GM18858 (cell line): ENCODE data around the gene ZDHHC14.
"Not testable (repeated sequence)": the region's sequence is repeated elsewhere in the genome, so short reads cannot be mapped to it uniquely, and the experiment has no call there.

Source experiments
- ATAC-seq: cut with Tn5 transposase; IDR thresholded peaks from one replicate; pipeline ENCODE4 v1.9.1; 2021; ENCODE audit not compliant: unreplicated experiment

ZDHHC14 gene

DNA sequence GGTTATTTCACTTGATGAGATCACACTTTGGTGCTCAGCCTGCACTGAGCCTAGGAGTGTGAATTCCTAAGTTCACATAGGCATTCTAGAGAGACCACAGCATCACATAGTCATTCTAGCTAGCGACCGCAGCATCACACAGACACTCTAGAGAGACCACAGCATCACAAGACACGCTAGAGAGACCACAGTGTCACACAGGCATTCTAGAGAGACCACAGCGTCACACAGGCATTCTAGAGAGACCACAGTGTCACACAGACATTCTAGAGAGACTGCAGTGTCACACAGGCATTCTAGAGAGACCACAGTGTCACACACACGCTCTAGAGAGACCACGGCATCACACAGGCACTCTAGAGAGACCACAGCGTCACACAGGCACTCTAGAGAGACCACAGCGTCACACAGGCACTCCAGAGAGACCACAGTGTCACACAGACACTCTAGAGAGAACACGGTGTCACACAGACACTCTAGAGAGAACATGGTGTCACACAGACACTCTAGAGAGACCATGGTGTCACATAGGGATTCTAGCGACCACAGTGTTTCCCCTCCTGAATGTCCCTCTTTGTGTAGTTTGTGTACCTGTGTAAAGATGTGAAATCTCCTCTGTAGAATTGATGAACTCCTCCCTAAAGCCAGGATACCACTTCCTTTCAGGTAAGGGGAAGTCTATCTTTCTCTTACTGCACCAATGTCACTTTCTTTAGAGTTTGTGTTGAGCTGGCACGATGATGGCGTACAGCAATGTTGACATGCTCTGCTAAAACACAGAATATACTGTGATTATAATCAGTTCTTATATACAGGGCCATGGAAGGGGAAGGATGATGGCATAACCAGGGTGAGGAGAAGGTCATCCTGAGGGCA lies 169.4 kb downstream of the ZDHHC14 start:
- ATAC-seq = no peak

DNA sequence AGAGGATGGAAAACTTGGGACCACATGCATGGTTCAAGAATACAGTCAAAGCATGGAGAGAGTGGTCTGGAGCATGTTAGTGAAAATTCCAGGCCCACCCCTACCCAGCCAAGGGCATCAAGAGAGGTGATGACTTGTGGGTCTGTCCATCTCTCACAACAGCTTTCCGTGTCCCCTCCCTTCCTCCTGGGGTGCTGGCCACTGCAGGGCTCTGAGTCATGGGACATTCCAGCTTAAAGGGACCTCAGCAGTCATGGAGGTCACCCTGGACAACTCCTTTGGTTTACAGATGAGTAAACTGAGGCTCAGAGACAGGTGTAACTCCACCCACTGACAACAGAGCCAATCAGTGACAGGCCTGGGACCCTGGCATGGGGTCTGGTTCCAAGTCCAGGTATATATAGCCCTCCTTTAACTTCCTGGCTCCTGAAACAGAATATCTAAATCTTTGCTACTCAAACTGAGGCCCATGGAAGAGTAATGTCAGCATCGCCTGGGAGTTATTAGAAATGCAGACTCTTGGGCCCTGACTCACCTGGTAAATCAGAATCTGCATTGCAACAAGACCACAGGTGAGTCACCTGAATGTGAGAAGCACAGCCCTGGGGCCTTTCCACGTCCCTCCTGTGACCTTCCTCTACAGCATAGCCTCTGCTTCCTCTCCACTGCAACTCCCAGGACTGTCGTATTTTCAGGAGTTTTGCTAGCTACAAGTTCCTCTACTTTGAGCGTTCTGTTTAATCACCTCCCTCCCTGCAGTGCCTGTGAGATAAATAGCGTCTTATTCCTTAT lies 170.2 kb downstream of the ZDHHC14 start:
- no peak for ATAC-seq

DNA sequence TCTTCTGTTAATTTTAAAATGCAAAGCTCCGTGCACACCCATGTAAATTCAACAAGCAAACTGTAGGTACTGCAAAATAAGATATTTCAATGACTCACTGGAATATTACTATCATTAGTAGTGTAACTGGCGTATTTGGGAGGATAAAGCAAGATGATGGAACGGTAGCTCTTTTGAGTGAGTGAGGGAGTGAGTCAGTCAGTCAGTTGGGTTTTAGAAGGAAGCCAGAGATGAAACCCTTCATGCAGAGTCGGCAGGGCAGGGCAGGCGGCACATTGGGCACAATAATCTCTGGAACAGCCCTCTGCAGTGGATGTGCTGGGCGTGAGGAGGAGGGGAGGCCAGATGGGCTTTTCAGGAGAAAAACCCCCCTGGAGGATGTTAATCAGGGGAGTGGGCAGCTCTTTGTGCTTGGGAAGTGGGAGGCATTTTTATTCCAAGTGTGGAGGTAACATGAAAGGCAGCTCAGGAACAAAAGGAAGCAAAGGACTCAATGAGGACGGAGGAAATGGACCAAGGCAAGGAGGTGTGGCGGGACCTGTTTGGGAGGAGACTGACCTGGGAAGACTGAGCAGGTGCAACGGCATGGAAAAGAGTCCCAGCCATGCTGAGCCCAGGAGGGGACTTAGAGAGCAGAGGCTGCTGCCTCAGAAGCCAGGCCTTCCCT lies 171.2 kb downstream of the ZDHHC14 start:
- no peak for ATAC-seq

DNA sequence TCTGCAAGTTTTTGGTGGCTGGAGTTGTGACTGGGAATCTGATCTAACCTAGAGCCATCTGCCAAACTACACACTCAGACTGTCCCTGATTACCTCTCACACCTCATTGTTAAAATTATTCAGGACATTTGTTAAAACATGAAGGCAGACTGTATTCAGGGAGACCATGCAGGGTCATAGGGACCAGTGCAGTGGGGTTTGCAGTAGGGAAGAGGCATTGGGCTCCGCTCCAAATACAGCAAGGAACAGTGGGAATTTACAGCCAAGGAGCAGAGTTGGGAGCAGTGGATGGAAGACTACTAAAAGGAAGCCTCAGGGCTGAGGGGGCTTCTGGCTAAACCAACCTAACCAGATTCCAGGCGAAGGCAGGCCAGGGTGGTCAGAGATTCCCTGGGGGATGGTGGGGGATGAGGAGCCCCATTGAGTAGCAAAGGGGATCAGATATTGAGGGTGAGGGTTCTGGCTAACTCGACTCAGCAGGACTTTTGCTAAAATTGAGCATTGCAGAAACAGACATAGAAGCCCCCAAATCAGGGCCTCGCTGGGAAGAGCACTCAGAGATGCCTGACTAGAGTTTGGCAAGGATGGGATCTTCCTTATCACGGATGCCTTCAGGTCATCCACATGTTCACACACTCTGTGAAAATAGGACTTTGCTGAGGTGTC lies 172.0 kb downstream of the ZDHHC14 start:
- ATAC-seq = no peak

DNA sequence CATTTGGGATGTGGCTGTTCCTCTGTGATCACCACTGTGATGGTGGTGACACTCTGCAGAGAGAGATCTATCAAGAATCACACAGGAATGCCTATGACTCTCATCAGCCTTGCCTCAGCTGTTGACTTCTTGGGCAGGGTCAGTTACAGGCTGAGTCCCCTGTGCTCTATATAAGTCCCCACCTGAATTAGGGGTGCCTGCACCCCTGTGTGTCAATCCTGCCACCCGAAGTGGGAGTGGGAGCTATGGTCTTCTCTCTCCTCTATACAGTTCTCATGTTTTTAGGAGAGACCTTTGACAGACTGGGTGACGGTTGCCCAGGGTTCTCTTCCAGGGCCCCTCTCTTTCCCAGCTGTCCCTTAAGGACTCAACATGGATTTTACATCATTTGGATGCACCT lies 173.8 kb downstream of the ZDHHC14 start:
- no peak for ATAC-seq

DNA sequence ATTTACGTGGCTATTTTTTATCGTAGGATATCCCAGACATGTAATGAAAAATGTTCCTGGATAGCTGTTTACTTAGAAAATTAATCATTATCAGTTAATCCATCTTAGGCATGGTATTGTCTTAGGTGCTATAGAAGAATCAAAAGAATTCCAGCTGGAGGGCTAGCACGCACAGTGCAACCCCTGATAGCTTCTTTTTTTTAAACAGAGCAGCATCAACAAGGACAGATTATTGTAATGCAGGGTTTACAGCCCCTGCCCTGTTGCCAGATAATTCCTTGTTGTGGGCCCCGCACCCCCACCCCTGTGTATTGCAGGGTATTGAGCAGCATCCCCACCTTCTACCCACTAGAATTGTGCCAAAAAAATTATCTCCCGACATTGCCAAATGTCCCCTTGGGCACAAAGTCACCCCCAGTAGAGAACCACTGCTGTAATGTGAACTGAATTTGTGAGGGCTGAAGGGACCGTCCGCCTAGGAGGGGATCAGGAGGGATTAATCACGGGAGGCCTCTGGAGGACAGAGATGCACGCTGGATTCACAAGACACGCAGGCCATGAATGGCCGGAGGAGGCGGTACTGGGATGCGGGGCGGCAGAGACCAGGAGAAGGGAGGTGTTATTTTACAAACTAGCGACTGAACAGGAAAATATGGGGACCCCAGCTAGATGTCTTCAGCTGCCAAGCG lies 174.6 kb downstream of the ZDHHC14 start:
- no peak for ATAC-seq

DNA sequence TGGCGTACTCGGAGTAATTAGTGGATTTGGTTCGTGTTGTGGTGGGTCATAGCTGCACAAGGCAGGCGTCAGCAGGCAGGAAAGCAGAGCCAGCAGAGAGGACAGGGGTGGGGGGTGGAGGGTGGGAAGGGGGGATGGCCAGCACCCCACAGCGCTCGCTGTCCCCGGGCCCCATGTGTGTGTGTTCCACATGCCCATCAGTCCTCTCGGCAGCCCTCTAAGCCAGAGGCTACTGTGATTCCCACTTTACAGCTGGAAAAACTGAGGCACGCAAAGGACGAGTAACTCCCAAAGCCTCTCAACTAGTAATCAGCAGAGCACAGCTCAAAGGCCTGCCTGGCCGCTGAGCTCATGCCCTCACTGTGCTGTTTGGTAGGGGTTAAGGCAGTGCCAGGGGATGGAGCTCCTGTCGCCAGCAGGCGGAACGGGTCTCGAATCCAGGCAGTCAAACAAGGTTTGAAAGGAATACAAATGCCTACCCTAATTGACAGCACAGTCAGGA lies 175.2 kb downstream of the ZDHHC14 start:
- ATAC-seq = no peak

DNA sequence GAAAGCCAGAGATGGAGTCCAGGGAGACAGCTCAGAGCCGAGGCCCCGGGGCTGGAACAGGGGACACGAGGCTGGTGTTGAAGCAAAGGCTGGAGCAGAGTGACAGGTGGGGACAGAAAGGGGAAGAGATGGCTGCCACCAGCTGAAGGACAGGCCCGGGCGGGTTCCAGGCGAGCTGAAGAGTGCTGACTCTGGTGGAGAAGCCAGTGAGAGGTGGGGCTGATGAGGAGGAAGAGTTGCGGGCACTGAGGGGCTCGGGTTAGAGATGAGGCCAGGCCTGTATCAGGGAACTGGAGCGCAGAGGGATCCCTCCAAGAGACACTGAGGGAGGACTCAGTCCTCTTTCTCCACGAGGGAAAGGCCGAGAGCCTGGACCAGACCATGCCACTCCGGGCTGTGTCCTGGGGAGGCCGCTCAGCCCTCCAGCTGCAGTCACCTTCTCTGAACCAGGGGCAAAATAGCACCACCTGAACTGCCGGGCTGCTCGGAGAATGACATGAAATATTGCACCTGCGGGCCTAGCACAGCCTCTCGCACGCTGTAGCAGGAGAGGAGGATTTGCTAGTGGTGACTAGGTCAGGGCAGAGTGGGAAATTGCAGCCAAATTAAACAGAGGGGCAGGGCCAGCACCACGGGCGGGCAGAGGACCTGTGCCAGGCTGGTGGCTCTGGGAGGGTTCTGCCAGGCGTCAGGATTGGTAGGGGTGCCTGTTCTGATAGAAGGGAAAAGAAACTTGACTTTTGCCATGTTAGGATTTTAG lies 175.9 kb downstream of the ZDHHC14 start:
- ATAC-seq = no peak

DNA sequence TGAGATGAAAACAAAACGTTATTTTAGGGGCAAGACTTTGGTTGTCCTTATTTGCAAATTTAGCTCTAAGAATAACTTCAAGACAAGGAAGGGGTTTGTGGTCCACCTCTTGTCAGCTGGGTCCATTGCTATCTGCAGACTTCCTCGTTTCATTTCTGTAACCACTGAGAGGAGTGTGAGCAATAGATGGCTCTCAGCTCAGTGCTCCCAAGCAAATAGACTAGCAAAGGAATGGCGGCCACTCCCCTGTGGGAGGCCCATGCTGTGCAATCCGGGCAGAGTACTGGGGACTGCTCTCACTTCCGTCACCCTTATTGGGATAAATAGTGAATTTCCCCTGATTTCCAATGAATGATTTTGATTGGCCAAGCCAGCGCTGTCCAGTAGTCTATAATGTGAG lies 176.6 kb downstream of the ZDHHC14 start:
- ATAC-seq = peak; percentile 39

DNA sequence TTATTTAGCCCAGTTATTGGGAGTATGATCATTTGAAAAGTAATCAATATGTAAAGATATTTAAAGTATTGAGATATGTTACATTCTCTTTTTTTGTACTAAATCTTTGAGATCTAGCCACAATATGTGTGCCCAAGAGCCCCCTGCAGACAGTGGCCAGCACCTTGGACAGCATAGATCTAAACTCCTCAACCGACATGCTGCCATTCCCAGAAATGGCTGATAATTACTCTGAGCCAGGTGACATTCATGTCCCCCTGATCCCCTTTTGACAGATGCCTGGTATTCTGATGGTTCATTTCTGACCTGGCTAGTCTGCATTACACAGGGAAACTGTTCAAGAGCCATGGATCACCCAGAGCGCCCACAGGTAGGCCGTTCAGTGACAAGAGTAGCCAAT lies 177.1 kb downstream of the ZDHHC14 start:
- ATAC-seq = no peak

DNA sequence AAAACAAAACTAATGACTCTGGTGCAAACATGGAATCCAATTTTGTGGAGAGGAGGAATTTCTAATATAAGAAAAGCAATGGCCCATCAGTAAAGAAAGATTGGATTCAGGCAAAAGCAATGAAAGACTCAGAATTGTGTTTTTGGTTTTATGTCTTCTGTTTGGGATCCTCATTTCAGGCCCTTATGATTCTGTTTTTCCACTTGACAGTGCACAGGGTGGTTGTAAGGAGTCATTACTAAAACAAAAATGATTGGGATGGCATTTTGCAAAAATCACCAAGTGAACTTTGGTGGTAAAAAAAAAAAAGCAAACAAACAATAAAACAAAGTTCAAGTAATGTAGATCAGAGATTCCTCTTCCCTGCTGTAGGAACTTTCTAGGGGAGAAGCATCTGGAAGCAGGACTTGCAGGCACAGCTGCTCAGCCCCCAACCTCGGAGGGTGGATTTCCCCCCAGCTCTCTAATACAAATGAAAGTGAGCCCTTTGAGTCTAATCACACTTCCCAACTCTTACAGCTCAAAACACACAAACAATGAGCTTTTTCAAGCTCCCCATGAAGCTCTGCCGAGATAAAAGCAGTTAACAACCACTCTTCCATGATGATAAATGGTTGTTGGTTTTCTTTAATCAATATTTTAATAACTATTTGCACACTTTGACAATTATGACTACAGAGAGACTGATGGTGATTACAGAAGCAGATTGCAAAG lies 177.7 kb downstream of the ZDHHC14 start:
- ATAC-seq = no peak

DNA sequence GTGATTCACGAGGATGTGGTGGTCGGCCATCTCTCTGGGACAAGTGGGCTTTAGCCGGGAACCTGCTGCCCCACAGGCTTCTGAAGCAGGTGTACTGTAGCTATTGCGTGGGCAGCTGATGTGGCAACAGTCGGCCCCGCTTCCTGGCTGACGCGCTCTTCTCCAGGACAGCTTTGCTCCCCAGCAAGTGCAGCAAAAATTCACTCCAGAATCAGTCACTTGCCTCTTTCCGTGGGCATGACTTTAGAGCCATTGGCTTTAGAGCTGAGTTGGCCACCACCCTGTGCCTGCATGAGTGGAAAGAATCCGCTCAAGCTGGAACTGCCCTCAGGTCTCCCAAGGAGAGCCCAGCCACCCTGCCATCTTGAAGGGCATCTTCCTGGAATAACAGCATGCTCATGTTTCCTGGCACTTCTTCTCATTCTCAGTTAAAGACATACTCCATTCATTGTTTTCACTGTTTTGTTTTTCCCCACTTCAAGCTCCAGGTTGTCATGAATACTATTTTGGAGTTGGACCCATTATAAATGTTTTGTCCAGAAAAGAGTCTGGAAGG lies 178.3 kb downstream of the ZDHHC14 start:
- no peak for ATAC-seq

DNA sequence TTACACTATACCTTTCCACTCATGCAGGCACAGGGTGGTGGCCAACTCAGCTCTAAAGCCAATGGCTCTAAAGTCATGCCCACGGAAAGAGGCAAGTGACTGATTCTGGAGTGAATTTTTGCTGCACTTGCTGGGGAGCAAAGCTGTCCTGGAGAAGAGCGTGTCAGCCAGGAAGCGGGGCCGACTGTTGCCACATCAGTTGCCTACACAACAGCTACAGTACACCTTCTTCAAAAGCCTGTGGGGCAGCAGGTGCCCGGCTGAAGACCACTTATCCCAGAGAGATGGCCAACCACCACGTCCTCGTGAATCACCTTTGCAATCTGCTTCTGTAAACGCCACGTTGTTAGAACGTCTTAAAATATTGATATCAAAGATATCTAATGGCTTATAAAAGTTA lies 179.1 kb downstream of the ZDHHC14 start:
- ATAC-seq = not testable (repeated sequence)

DNA sequence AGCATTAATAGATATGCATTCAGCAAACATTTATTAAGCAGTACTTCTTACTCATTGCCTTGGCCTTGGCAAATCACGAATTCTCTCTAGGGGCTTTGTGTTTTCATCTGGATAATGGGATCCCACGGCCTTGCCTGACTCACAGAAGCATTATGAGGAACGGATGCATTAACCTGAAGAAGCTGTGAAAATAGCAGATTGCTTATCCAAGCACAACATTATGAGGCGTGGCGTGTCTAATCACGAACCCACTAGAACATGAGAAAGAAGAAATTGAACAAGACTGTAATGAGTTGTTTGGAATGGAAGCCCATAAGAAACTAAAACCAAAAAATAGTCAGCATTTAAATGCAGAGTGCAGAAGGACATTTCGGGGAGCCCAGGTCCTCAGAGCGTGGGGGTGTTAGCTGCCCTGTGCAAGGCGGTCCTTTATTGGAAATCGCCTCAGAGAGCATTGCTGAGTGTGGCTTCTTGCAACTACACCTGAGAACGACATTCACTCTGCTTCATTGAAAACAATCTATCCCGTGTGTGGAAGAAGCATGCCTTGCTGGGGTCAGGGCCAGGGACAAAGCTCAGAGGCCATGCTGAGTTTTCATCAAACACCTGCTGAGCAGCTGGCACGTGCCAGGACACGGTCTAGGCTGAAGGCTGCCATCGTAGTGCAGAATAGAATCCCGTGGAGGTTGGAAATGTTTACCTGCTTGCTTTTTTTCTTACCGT lies 179.9 kb downstream of the ZDHHC14 start:
- no peak for ATAC-seq

DNA sequence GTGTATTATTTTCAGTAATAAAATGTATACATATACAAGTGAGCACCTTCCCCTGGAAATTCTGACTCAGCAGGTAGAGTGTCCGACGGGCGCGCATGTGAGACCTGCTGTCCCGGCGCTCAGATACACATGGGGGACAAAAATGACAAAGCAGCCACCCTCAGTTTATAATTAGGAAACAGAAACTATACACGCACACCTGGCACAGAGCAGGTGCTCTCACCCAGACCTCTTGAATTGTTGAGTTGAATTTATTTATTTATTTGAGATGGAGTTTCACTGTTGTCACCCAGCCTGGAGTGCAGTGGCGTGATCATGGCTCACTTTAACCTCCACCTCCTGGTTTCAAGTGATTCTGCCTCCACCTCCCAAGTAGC lies 180.4 kb downstream of the ZDHHC14 start:
- peak; percentile 18 for ATAC-seq

DNA sequence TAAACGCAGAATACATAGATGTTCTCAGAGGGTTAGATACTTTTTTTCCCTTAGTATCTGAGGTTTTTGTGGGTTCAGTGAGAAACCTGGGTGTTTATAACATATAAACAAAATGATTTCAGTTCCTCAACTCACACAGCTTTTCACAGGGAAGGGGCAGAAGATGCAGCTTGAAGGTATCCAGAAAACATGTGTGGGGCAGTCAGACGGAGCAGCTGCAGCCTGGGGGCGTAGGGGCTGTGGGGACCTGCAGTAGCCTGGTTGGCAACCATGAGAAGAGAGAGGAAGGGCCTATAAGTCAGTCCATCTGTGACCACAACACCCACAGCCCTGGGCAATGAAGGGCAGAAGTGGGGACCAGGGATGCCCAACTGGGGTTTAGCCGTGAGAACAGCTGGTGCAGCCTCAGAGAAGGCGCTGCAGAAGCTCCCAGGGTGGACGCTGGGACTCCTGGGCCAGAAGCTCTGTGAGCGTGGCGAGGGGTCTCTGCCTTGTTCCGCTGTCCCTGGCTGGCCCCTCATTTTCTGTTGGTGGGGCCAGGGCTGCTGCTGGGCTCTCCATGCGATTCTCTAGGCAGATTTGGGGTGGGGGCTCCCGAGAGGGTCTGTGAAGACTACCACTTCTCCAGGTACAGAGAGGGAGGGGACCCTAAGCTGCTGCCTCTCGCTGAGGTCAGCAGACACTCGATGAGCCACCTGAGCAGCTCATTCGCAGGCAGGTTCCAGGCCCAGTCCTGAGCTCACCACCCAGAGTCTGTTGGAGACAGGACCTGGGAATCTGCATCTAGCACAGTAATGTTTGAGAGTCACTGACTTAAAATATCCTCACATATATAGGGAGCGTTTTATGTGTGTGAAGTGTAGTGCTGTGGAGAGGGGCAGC lies 181.2 kb downstream of the ZDHHC14 start:
- ATAC-seq = peak; percentile 34

DNA sequence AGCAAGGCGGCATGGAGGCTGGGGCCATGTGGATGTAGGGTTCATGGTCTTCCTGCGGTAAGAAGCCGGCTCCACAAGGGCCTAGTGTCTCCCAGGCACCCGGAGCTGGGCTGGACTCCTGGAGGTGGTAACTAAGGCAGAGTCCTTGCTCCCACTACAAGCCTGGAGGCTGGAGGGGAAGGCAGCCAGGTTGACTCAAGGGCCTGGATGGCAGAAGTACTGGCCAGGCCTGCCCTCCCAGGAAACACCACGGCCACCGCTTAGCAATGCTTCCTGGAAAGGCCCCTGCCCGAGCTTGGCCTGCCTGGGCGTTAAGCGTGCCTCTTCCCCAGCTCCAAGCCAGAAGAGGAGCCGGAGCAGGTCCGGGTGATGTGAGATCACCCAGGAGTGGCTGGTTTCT lies 182.0 kb downstream of the ZDHHC14 start:
- ATAC-seq = no peak
